B cell (primary cell): ENCODE measurements around the gene GRID2. TPM values are rescaled to one million over a fixed set of nuclear protein-coding genes. Genes with fewer than 3 reads are reported as not detected.

ENCODE experiments used
- ATAC-seq: fragments of 200-7000 bp; cut with Tn5 transposase; one replicate; pipeline ENCODE4 v1.10.0; 2021; ENCODE audit warnings: low read depth, mild to moderate bottlenecking, moderate number of reproducible peaks, moderate library complexity
- CTCF ChIA-PET: fragments of 350-600 bp; sonication (Branson Sonifier 250); formaldehyde crosslinking; loops from one replicate; lab custom pipeline; 2021; ENCODE audit warnings: antibody characterized with exemption, inconsistent platforms; lab: Charles Lee
- POLR2A ChIA-PET: fragments of 350-600 bp; sonication (Branson Sonifier 250); formaldehyde crosslinking; loops from one replicate; lab custom pipeline; 2021; ENCODE audit warnings: antibody characterized with exemption; lab: Charles Lee
- DNase-seq: peaks from one replicate; pipeline ENCODE4 v3.0.0; 2013
- H2AFZ ChIP-seq: 2 replicates; pipeline ENCODE4 v1.6.1; 2012; ENCODE audit warnings: mild to moderate bottlenecking, low read depth, low read length; ENCODE audit not compliant: insufficient read depth, poor library complexity, severe bottlenecking
- H3K27ac ChIP-seq, 2 donors: 1 replicate in 1 of 2; 2 replicates in 1 of 2; pipeline ENCODE4 v1.5.1; 2012 to 2013; ENCODE audit warnings: low read length in 2 of 2, mild to moderate bottlenecking in 2 of 2, moderate library complexity in 1 of 2
- H3K27me3 ChIP-seq, 4 experiments: fragments of 200-600 bp in 1 of 4; sonication (generic) in 1 of 4; replicated peaks in 1 of 4; 1 replicate in 2 of 4; 2 replicates in 2 of 4; pipeline versions ENCODE4 v1.6.1 to v1.7.0; 2013 to 2016; ENCODE audit warnings: low read length in 3 of 4, mild to moderate bottlenecking in 2 of 4, mixed read lengths in 1 of 4, moderate library complexity in 1 of 4; ENCODE audit not compliant: insufficient read depth in 4 of 4, control insufficient read depth in 3 of 4; ENCODE audit errors: control extremely low read depth in 1 of 4
- H3K36me3 ChIP-seq, 2 experiments: replicated peaks in 1 of 2; 1 replicate in 1 of 2; 2 replicates in 1 of 2; pipeline versions ENCODE4 v1.6.1 to v1.7.1; 2013; ENCODE audit warnings: low read length in 1 of 2; ENCODE audit not compliant: insufficient read depth in 2 of 2, control insufficient read depth in 1 of 2; ENCODE audit errors: control extremely low read depth in 1 of 2, extremely low read depth in 1 of 2
- H3K4me1 ChIP-seq, 2 donors: fragments of 200-600 bp in 1 of 2; sonication (generic) in 1 of 2; 1 replicate in 1 of 2; 2 replicates in 1 of 2; pipeline versions ENCODE4 v1.5.1 to v1.6.1; 2013 to 2017; ENCODE audit warnings: low read length in 2 of 2; ENCODE audit not compliant: control insufficient read depth in 2 of 2, insufficient read depth in 2 of 2
- H3K4me2 ChIP-seq: replicated peaks from 2 replicates; pipeline ENCODE3; 2012; ENCODE audit warnings: mild to moderate bottlenecking, low read depth, low read length; ENCODE audit not compliant: poor library complexity, severe bottlenecking
- H3K4me3 ChIP-seq, 5 experiments: fragments of 200-600 bp in 1 of 5; sonication (generic) in 1 of 5; 1 replicate in 3 of 5; 2 replicates in 2 of 5; pipeline versions ENCODE4 v1.5.1 to v1.7.0; 2011 to 2016; ENCODE audit warnings: low read length in 4 of 5, mild to moderate bottlenecking in 4 of 5, low read depth in 2 of 5, control low read depth in 1 of 5, moderate library complexity in 1 of 5; ENCODE audit not compliant: insufficient read depth in 1 of 5; ENCODE audit errors: control extremely low read depth in 1 of 5, extremely low read depth in 1 of 5
- H3K79me2 ChIP-seq: fragments of 200-600 bp; sonication (generic); one replicate; pipeline ENCODE4 v1.6.0; 2016; ENCODE audit warnings: low read length; ENCODE audit not compliant: control insufficient read depth, insufficient read depth
- H3K9ac ChIP-seq: fragments of 200-600 bp; sonication (generic); 2 replicates; pipeline ENCODE4 v1.6.1; 2017; ENCODE audit warnings: mild to moderate bottlenecking, low read length, moderate library complexity
- H3K9me3 ChIP-seq, 3 donors: one replicate each; pipeline versions ENCODE4 v1.6.1 to v1.7.1; 2013; ENCODE audit warnings: low read length in 2 of 3; ENCODE audit not compliant: control insufficient read depth in 2 of 3, insufficient read depth in 1 of 3; ENCODE audit errors: control extremely low read depth in 1 of 3
- H4K20me1 ChIP-seq: 2 replicates; pipeline ENCODE4 v1.6.0; 2012; ENCODE audit warnings: mild to moderate bottlenecking, low read length; ENCODE audit not compliant: insufficient read depth, control insufficient read depth, poor library complexity, severe bottlenecking
- H3K27ac Mint-ChIP-seq: one replicate; pipeline ENCODE4 v1.8.0; 2021; ENCODE audit warnings: mixed read lengths
- H3K27me3 Mint-ChIP-seq: one replicate; pipeline ENCODE4 v1.8.0; 2021; ENCODE audit warnings: mixed read lengths
- H3K4me1 Mint-ChIP-seq: one replicate; pipeline ENCODE4 v1.8.0; 2021; ENCODE audit warnings: mixed read lengths
- H3K4me3 Mint-ChIP-seq: one replicate; pipeline ENCODE4 v1.8.0; 2021; ENCODE audit warnings: mixed read lengths
- H3K9me3 Mint-ChIP-seq: one replicate; pipeline ENCODE4 v1.8.0; 2022; ENCODE audit warnings: mixed read lengths; ENCODE audit not compliant: insufficient read depth
- EZH2 ChIP-seq: IDR thresholded peaks from 2 replicates; pipeline ENCODE4 v1.6.1; 2012; ENCODE audit warnings: borderline replicate concordance, low read depth, mild to moderate bottlenecking, moderate library complexity, low read length; ENCODE audit not compliant: insufficient read depth, poor library complexity, severe bottlenecking
- WGBS: methylation state at CpG from one replicate; pipeline ENCODE4 v1.1.5; 2013; ENCODE audit warnings: missing lambda C conversion rate; ENCODE audit not compliant: insufficient coverage; 5-methylcytosine and 5-hydroxymethylcytosine counted together
- intact Hi-C: fragments of 100-400 bp; cut with micrococcal nuclease; formaldehyde crosslinking; loops from one replicate; pipeline ENCODE4 v1.10.0; 2022
- polyA plus RNA-seq: library from polyadenylated mRNA; depleted of rRNA; stranded (reverse); fragments of >200 nt; gene quantifications from 2 replicates; pipeline ENCODE4 v1.2.3, GENCODE V29; 2012
- total RNA-seq, 2 donors: library from RNA; stranded (reverse); fragments of 120-200 nt in 1 of 2; gene quantifications; 1 replicate in 1 of 2; 2 replicates in 1 of 2; pipeline versions ENCODE4 v1.2.3 to v1.2.4, GENCODE V29; 2013 to 2022
- TF ChIP-seq, protein P1 (sequence below): fragments of 200-600 bp; IDR thresholded peaks from one replicate; pipeline ENCODE4 v1.8.0; 2022; ENCODE audit warnings: antibody characterized with exemption, mild to moderate bottlenecking

The GRID2 gene
- total and polyA plus RNA-seq, 2 donors (not counting 1 experiment from before 2014, with no cell fraction given): not detected

DNA sequence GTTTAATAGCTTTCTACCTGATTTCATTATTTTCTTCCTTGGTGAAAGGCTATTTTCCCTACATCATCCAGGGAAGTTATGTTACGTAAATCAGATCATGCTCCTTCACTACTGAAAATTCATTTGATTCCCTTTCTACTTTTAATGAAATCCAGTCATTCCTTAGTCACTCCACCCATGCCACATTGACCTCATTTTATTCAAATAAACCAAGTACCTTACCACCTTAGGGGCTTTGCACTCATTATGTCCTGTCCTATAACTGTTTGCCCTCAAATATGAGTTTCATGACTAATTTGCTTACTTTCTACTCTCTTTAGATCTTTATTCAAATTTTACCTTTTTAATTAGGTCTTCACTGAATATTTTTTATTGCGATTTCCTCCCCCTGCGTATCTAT lies 374.0 kb downstream of the GRID2 start:
- Histone ChIP-seq H3K27me3 (no peaks in the 10 kb centered on the region), H3K36me3 (no peaks in the 10 kb centered on the region), H3K9ac (no peak overlapping the region), H4K20me1 (no peaks in the 10 kb centered on the region), H3K4me3 (no peak overlapping the region), H3K27ac (no peak overlapping the region), H3K4me2 (no peak overlapping the region), H3K9me3 (peaks cover 0 to 3% (median 0%) of the 10 kb centered on the region in 3 donors), H2AFZ (no peak overlapping the region), H3K79me2 (no peaks in the 10 kb centered on the region), H3K4me1 (no peaks in the 10 kb centered on the region)
- POLR2A ChIA-PET: no interaction called here
- H3K27ac Mint-ChIP-seq: no peak overlapping the region
- WGBS: 83% methylated on average over 1 of the region's 3 CpGs
- CTCF ChIA-PET: no interaction called here
- TF ChIP-seq EZH2: no peak
- TF ChIP-seq, protein P1, sequence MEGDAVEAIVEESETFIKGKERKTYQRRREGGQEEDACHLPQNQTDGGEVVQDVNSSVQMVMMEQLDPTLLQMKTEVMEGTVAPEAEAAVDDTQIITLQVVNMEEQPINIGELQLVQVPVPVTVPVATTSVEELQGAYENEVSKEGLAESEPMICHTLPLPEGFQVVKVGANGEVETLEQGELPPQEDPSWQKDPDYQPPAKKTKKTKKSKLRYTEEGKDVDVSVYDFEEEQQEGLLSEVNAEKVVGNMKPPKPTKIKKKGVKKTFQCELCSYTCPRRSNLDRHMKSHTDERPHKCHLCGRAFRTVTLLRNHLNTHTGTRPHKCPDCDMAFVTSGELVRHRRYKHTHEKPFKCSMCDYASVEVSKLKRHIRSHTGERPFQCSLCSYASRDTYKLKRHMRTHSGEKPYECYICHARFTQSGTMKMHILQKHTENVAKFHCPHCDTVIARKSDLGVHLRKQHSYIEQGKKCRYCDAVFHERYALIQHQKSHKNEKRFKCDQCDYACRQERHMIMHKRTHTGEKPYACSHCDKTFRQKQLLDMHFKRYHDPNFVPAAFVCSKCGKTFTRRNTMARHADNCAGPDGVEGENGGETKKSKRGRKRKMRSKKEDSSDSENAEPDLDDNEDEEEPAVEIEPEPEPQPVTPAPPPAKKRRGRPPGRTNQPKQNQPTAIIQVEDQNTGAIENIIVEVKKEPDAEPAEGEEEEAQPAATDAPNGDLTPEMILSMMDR: no peak
- intact Hi-C loops: no loop called here
- no peaks in the 10 kb centered on the region for H3K27me3 Mint-ChIP-seq
- no peaks in the 10 kb centered on the region for H3K4me1 Mint-ChIP-seq
- H3K9me3 Mint-ChIP-seq: no peaks in the 10 kb centered on the region
- H3K4me3 Mint-ChIP-seq: no peak overlapping the region
- ATAC-seq (no peak), DNase-seq (no peak)

DNA sequence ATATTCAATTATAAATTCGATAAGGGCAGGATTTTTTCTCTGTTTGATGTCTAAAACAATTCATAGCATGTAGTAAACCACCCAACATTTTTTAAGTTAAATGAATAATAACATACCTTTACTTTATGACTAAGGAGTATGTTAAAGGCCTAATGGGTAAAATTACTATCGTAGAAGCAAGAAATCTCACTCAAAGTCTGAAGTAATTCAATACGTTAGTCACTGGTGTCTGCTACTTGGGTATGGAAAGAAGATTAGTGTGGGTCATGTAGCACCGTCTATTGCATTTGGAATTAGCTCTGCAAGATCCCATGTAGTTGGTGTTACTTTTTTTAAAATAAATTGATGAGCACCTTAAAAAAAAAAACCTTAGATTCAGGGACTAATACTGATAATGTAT lies 374.5 kb downstream of the GRID2 start:
- Histone ChIP-seq H2AFZ (no peak overlapping the region), H3K79me2 (no peaks in the 10 kb centered on the region), H3K27me3 (no peaks in the 10 kb centered on the region), H3K36me3 (no peaks in the 10 kb centered on the region), H3K27ac (no peak overlapping the region), H3K4me2 (no peak overlapping the region), H3K4me1 (no peaks in the 10 kb centered on the region), H3K9ac (no peak overlapping the region), H3K4me3 (no peak overlapping the region), H3K9me3 (peaks cover 0 to 3% (median 0%) of the 10 kb centered on the region in 3 donors), H4K20me1 (no peaks in the 10 kb centered on the region)
- CTCF ChIA-PET: no interaction called here
- 100% methylated on average over 1 of the region's 4 CpGs for WGBS
- H3K27me3 Mint-ChIP-seq: no peaks in the 10 kb centered on the region
- ATAC-seq (no peak), DNase-seq (no peak)
- H3K9me3 Mint-ChIP-seq: no peaks in the 10 kb centered on the region
- H3K4me3 Mint-ChIP-seq: no peak overlapping the region
- no peaks in the 10 kb centered on the region for H3K4me1 Mint-ChIP-seq
- POLR2A ChIA-PET: no interaction called here
- TF ChIP-seq EZH2: no peak
- TF ChIP-seq, protein P1: no peak
- intact Hi-C loops: no loop called here
- H3K27ac Mint-ChIP-seq: no peak overlapping the region
